ENCODE results near the gene ACOX1.

The ACOX1 gene

DNA sequence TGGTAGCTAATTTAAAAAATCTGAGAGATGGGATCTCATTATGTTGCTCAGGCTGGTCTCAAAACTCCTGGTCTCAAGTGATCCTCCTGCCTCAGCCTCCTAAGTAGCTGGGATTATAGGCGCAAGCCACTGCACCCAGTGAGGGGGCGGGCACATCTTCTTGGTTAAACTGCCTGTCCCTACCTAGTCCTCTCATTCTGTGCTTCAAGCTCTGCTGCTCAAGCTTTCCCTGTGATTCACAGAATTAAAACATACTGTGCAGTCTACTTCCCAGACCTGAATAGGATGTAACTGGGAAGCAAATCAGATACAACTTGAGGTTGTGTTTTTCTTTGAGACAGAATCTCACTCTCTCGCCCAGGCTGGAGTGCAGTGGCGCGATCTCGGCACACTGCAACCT lies 76.6 kb downstream of the ACOX1 start:
- no peak for DNase-seq

DNA sequence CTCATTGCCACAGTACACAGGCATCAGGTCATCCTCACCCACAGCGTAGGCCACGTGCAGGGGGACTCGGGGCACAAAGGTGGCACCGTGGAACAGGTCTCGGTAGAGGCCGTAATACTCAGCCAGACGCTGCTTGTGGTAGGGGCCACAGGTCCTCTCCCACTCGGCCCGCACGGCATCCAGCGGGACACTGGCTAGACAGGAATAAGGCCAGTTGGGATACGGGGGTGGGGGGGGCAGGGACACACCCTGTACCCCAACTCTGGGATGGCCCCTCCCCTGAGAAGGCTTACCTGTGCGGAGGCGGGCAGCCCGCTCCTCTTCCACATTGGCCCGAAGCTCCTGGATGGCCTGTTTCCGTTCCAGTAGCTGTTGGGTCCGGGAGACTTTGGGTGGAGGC lies 77.2 kb downstream of the ACOX1 start:
- DNase-seq, result no peak

DNA sequence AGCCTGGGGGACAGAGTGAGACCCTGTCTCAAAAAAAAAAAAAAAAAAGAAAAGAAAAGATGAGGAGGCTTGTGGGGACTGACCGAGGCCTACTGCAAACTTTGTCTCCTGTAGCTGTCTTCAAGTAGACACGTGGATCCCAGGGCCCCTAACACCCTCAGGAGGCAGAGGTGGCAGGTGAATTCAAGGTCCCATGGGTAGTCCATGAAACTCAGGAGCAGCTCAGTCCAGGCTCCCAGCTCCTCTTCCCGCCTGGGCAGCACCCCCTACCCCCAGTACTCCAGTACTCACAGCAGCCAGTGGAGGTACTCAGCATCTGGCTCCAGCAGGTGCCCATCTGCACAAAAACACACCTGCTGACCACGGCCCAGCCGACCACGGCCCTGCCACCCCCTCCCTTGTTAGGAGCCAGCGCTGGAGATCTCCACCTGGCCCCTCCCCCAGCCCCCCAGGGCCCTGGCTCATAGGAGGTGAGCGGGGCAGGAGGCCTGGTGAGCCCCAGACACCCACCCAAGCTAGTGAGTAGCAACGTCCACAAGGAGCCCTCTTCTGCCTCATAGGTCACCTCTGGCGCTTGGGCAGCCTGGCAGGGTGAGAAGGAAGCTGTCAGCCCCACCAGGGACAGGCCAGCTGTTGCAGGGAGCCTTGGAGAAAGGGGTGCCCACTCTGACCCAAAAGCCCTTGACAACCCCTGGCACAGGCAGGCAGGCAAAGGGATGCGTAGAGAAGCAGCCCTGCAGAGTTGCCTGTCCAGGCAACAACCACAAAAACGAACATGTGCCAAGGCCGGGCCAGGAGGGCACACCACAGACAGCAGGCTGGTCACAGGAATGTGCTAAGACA lies 78.1 kb downstream of the ACOX1 start:
- no peak for DNase-seq

DNA sequence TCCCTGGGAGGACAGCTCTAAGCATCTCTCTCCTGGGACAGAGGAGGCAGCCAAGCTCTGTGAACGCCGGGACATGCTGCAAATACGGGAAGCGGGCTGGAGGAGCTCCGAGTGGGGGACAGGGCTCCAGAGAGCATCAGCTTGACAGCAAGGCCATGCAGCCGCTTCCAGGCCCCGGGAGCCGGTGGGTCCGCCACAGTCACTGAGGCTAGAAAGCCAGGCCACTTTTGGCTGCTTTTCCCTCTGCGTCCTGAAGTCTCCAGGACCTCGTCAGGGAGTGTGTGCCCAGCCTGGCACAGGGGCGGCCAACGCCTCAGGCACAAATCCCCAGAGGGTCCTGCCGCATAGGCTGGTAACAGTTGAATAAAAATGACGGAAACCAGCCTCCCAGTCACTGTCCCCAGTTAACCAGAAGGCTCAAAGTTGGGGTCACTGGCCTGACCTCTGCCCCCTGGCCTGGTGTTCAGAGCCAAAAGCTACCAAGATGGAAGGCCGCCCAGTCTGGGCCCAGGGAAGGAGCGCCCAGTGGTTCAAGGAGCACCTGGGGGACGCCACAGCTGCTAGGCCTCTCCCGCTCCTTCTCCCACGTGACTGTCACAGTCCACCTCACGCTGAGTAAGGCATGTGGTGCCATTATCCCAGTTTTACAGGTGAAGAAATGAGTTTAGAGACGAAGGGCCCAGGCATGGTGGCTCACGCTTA lies 79.0 kb downstream of the ACOX1 start:
- no peak for DNase-seq

DNA sequence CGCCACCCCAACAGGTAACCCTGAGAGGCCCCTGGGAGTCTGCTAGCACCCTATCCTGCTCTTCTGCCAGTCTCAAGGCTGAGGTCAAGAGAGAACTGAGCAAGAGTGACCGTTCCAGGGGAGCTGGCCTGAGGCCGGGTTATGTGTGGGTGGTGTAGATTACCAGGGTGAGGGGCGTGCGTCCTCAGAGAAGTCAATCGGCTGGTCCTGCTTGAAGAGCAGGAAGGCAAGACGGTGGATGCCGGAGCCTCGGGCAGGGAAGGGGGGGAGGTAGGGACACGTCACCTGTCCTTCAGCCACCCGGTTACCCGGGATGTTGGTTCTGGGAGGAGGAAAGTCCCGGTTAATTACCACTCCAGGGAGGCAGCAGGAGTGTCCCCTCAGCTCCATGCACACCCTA lies 79.6 kb downstream of the ACOX1 start:
- no peak for DNase-seq

DNA sequence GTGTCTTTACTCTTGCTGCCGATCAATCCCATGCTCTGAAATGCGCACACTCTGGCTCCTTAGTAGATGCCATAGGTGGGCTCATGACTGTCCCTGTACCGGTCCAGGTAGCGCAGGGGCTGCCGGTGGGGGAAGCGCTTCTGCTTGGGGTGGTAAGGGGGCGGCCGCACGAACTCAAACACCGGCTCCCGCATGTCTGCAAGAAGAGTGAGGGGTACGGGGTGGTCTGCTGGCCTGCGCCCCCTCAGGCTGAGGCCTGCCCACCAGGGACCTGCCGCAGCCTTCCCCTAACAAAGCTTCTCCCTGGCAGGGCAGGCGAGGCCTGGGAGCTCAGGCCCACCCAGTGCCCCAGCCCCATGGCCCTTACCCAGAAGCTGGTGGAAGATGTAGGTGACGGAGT lies 80.2 kb downstream of the ACOX1 start:
- no peak for DNase-seq

DNA sequence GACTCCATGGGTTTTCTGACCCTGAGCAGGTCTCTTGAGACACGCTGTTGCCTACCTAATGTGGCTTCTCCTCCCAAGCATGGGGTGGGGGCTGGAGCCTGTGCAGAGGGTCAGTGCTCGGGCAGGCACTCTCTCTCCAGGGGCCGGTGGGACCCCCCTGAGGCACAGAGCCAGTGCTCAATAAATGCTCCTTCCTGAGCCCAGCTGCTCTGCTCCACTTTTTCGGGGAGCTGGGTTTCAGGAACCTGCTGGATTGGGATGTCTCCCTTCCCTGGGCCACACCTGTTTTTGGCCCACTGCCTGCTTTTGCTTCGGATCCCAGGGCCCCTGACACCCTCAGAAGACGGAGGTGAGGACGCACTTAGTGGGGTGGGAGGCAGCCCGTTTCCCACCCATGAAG lies 80.9 kb downstream of the ACOX1 start:
- DNase-seq, result no peak

DNA sequence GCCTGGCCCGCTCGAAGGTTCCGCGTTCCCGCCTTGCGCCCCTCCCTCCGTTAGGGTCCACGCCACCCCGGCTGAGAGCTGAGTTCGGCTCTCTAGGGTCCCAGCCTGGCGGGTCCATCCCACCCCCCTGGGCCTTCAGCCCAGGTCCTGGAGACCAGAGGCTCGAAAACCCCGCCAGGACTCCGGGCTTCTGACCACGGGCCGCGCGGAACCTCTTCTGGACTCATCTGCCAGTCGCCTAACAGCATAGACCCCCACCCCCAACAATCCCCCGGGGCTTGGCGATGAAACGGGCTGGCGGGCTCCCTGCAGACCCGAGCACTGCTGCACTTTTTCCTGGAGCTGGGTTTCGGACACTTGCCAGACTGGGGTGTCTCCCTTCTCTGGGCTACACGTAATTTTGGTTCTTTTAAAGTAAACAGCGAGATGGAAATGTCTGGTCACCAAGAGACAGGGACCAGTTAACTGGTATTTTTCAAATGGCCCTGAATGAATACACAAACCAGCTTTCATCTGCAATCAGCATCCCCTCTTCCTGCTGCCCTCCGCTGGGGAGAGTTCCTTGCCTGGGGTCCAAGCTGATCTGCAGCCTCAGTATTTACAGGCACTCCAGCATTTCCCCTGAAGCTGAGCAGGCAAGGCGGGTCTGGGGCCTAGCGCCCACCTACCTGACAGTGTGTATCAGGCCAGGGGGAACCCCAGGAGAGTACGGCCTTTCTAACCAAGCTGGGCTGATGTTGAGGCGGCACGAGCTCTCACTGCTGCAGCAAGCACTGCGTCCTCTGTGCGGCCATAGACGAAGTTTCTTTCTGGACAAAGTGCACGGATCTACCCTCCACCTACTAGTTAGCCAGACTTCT lies 81.6 kb downstream of the ACOX1 start:
- DNase-seq, result no peak

DNA sequence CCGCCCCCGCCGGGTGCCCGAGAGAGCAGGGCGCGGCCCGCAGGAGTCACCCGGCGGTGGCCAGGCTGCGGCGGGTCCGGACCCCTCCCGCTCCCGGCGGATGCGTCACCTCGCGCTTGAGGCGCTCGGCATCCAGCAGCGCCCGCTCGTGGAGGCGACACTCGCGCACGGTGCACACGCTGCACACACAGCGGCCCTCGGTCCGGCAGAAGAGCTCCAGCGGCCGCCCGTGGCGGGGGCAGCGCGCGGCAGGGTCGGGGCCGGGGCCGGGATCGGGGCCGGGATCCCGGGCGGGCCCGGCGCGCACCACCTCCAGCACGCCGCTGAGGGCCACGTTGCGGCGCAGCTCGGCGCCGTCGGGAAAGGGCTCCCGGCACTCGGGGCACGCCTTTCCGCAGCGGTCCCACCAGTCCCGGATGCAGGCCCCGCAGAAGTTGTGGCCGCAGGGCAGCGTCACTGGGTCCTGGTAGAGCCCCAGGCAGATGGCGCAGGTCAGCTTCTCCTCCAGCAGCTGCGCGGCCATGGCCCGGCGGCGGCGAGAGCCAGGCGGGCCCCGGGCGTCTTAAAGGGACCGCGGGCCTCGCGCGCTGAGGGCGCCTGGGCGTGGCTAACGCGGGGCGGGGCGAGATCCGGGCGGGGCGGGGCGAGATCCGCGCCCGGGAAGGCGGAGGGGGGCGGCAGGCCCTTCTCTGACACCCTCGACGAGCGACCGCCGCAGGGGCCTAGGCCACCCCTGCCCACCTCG lies 82.4 kb downstream of the ACOX1 start, which contains the start of gene TRIM65:
Gene TRIM65, minus strand, starts transcription at position 537 of the 745 bp plus-strand sequence. Its CDS starts 14 bp downstream, at position 523.
- DNase-seq, result peak; percentile 31

DNA sequence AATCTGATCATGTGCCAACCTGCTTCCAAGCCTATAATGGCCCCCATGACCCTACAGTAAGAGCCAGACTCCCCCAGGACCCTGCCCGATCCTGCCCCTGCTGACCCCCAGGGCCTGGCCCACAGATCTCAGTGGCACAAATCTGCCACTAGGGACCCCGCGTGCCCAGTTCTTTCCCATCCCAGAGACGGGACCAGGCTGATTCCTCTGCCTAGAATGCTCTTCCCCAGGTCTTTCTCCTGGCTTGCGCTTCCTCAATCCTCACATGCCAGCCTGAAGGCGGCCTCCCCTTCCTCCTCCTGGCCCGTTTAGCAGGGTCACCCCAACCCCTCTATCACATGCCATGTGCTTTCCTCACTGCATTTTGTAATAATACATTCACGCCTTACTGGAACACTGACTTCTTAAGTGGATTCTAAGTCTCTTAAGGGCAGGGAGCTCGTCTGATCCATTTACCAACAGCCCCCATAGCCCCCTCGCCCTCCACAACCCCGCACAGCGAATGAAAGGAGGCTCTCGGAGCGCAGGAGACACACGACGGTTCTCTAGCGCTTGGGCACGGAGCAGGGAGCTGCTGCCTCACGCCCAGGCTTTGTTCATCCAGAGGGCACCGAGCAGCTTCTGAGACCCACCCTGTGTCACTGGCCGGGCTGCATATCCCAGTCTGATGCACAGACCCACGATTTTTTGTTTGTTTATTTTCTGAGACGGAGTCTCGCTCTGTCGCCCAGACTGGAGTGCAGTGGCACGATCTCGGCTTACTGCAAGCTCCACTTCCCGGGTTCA lies 83.4 kb downstream of the ACOX1 start:
- no peak for DNase-seq

DNA sequence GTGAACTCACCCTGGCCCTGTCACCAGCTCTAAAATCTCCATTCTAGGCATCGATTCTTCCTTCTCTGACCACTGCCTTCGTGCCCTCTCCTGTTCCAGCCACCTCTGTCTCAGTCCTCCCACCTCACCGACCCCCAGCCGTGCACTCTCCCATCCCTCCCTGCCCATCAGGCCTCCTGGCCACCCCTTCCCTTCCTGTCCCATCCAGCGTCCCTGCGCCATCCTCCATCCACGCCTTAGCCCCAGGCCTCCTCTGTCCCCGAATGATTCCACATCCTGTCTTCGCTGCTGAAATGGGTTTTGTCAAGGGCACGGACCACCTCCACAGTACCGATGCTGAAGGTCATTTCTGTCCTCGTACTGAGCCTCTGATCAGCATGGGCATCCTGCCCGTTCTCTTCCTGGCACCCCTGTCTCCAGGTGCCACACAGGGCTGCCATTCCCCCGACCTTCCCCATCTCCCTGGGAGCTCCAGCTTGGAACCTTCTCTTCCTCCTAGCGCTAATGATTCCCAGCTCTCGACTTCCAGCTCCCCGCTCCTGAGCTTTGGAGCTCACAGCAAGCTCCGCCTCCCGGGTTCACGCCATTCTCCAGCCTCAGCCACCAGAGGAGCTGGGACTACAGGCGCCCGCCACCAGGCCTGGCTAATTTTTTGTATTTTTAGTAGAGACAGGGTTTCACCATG lies 84.8 kb downstream of the ACOX1 start:
- DNase-seq, result no peak

DNA sequence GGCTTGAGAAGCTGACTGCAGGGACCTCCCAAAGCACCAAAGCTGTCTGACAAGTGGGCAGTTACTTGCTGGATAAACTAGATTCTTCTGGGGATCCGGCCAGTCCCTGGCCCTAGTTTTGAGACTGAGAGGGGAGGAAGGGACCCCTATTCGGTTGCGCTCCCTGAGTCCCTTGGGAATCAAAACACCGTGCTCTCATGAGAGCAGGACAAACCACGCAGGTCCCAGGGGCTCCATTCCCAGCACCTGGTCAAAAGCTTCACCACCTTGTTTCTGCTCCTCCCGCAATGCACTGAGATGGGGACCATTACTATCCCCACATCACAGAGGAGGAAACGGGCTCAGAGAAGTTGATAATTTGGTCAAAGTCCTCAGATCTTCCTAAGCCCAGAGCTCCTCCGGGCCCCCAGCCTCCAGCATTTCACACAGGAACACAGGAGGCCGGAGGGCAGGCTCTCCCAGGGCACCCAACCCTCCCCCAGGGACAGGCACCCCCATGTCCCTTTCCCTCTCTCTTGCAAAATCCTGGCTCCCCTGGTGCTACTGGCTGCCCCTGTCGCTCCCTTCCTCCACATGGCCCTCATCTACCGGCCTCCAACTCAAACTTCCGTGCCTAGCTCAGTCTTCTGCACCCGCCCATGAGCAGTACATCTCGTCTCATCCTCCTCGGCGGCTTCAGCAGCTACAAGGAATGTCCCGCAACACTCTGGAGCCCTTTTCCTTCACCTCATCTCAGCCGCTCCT lies 85.5 kb downstream of the ACOX1 start:
- DNase-seq, result no peak

DNA sequence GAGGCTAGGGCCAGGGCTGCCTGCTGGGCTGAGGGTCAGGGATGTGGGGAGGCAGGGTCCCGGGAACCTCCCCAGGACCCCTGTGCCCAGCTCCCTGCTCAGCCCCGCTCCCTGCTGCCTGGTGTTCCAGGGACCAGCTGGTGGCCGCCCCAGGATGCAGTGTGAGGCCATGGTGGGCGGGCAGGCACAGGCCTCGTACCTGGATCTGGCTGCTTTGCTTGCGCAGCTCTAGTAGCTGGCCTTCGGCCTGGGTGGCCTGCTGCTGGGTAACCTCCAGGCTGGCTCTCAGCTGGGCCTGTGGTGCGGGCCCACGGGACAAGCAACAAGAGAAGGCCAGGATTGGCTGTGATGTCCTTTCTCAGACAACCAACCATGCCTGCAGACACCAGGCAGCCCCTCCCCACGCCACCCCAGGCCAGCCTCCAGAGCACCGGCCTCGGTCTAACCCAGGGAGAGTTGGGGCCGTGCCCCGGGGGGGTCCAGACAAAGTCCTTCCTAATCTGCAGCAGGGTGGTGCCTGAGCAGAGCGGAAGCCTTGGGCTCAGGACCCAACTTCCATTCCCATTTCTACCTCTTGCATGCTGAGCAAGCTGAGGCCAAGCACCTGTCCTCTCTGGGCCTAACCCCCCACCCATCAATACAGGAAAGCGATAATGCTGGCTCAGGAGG lies 86.3 kb downstream of the ACOX1 start:
- DNase-seq, result no peak

DNA sequence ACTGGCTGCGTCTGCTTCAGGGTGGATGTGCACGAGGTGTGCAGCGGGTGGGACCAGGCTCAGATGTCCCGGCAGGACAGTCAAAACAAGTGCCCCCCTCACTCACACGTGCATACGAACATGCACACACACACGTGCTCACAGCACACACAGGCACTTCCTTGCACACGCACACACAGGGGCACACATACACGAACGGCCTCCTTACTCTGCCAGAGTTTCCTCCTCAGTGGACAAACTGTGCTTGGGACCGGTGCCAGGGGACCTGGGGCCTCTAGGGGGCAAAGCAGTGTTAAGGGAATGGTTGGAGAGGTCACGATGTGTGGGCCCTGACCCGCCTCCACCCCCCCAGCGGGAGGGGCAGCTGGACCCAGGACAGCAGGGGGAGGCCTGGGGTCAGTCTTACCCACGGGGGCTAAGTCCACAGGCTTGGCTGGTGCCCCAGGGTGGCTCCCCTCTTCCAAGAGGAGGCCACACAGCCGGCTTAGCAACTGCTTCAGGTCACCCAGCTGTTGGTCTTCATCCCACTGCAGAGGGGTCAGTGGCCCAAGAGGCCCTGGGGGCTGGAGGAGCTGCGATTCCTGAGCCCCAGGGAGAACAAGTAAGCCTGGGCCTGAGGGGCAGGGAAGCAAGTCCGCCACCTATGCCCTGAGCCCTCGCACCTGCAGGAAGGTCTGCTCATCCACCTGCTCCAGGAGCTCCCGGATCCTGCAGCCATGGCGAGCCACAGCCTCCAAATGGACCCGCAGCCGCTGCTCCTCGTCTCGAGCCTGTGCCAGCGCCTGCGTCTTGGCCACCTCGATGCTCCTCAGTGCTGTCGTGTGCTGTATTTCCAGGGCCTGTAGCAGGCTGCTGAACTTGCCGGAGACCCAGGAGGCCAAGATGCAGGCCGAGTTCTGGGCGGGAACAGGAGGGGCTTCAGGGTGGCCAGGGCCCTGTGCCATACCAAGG lies 87.1 kb downstream of the ACOX1 start:
- DNase-seq, result no peak
